Smooth muscle cell of trachea (primary cell): ENCODE measurements around the gene RARA. TPM values are rescaled to one million over a fixed set of nuclear protein-coding genes. Genes with fewer than 3 reads are reported as not detected.

Experiments
- total RNA-seq: library from RNA; depleted of rRNA; stranded (reverse); fragments of >200 nt; gene quantifications from 2 replicates; pipeline ENCODE4 v1.2.1, GENCODE V29; 2014

The RARA gene
- total RNA-seq, result 8.6 and 14.7 TPM in 2 replicates

GRCh38 chr17:40309031-40309948, at the start of gene RARA:
RARA (plus strand) TSS chr17:40309180; CDS start chr17:40331219, 22,039 bp downstream.

GRCh38 chr17:40287494-40288369, 21.2 kb upstream of the RARA start, which contains the start of gene CDC6:
CDC6 (plus strand) TSS chr17:40287879; CDS start chr17:40289421, 1,542 bp downstream.

DNA sequence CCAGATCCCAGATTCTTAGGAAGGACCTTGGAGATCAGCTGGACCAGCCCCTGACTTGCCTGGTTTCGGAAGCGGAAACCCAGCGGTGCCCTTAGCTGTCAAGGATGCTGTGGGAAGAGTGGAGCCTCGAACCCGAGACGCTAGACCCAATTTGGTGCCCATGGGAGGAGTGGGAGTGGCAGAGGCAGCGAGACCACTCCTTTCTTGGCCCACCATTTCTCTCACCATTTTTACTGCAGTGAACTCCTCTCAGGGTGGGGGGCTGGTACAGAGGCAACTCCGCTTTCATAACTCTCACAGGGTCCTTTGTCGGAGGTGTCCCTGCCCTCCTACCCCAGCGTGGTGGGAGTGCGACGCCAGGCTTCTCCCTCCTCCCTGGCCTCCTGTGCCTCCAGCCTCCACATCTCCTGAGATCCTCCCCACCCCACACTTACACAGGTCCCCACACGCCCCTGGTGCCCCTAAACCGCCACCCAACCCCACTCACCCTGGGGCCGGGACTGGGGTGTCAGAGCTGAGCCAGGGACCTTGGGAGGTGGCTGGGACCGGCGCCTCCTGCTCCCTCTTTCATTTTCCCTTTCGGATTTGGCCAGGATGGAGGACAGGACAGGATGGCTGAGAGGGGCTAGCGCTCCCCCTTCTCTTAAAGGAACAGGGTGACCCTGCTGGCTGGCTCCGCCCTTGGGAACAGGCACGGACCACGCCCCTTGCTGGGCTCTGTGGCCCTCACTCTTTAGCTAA, 55.3 kb downstream of the RARA start, which contains the start of gene GJD3:
GJD3 (minus strand) TSS at position 617 of the 741 bp plus-strand sequence. CDS start 922 bp downstream, outside the sequence.

Other genes starting within 250 kb of the RARA start
- gene THRA, start 246.2 kb upstream of the RARA start, total RNA-seq, result 35.8 and 67.6 TPM in 2 replicates
- gene NR1D1, start 208.6 kb upstream of the RARA start, total RNA-seq, result 1.7 and 6.6 TPM in 2 replicates
- 48.6 and 54.7 TPM in 2 replicates for gene MSL1, start 187.2 kb upstream of the RARA start, total RNA-seq
- 32.9 and 33.7 TPM in 2 replicates for gene CASC3, start 168.6 kb upstream of the RARA start, total RNA-seq
- gene RAPGEFL1, start 131.7 kb upstream of the RARA start, total RNA-seq, result 1.2 and 2.5 TPM in 2 replicates
- gene WIPF2, start 89.9 kb upstream of the RARA start, total RNA-seq, result 7.6 and 8.1 TPM in 2 replicates
- gene CDC6, start 21.3 kb upstream of the RARA start, total RNA-seq, result 0.99 and 9.0 TPM in 2 replicates
- gene GJD3, start 55.6 kb downstream of the RARA start, total RNA-seq, result 3.8 and 16.2 TPM in 2 replicates
- 6.5 and 149 TPM in 2 replicates for gene TOP2A, start 108.7 kb downstream of the RARA start, total RNA-seq
- gene IGFBP4, start 134.3 kb downstream of the RARA start, total RNA-seq, result 443 and 722 TPM in 2 replicates
- gene TNS4, start 192.4 kb downstream of the RARA start, total RNA-seq, result under 0.01 TPM in 1 of 2 replicates, not detected in the other